Prostate gland (tissue), 2 donors: Measurements from ENCODE around the gene LCN15.

ENCODE experiments used
- CTCF ChIP-seq, 4 experiments: fragments of 200-600 bp in 2 of 4; fragments of 450-650 bp in 2 of 4; sonication (generic) in 2 of 4; IDR thresholded peaks; 1 replicate in 3 of 4; 2 replicates in 1 of 4; pipeline ENCODE4 v1.5.1; 2016 to 2019; ENCODE audit warnings: antibody characterized with exemption in 4 of 4, mild to moderate bottlenecking in 2 of 4, moderate library complexity in 2 of 4
- POLR2A ChIP-seq: fragments of 450-650 bp; IDR thresholded peaks from one replicate; pipeline ENCODE4 v1.6.1; 2016; ENCODE audit warnings: antibody characterized with exemption, mild to moderate bottlenecking
- POLR2AphosphoS5 ChIP-seq: sonication (generic); formaldehyde crosslinking; IDR thresholded peaks from one replicate; pipeline ENCODE4 v1.6.1; 2017; ENCODE audit warnings: antibody characterized with exemption

- no peak for TF ChIP-seq POLR2AphosphoS5
- TF ChIP-seq CTCF (IDR thresholded peaks at IDR 0.05) = no peak
- TF ChIP-seq POLR2A = no peak
Observed at GRCh38 chr9:136720898-136721338, 43.4 kb downstream of the LCN15 start.
